ENCODE measurements around the gene CEACAM6.

CEACAM6 gene

DNA sequence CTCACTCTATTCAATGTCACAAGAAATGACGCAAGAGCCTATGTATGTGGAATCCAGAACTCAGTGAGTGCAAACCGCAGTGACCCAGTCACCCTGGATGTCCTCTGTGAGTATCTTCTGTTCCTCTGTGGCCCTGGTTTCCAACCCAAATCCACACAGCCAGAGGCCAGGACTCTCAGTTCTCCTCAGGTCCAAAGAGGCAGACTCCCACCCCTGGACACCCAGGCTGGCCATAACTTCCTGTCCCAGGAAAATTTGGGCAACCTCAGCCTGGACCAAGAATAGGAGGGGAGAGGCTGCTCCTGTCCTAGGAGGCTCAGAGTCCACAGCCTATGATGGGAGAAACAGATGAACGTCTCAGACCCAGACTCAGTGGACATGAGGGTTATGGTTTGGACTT lies 35.2 kb upstream of the CEACAM6 start:
- TF ChIP-seq CTCF (IDR thresholded peaks at IDR 0.05; ENCODE audit: borderline replicate concordance, extremely low read depth, low read length, poor library complexity, severe bottlenecking) (no peak), EZH2 (IDR thresholded peaks at IDR 0.05; ENCODE audit: borderline replicate concordance, low read depth, low read length, severe bottlenecking) (no peak)
- H4K20me1 ChIP-seq (ENCODE audit: insufficient read depth, low read length) = 0 out of 2 replicates have a peak, but pooled peaks cover 3% of the 10 kb centered on the region

GRCh38 chr19:41726493-41726892 lies 28.8 kb upstream of the CEACAM6 start:
- Histone ChIP-seq H3K79me2 (ENCODE audit: insufficient read depth, low read length) (no peaks in the 10 kb centered on the region), H3K36me3 (ENCODE audit: insufficient read depth, low read length) (no peaks in the 10 kb centered on the region), H3K27me3 (ENCODE audit: insufficient read depth, low read length, poor library complexity) (peaks cover 10% of the 10 kb centered on the region), H3K4me1 (ENCODE audit: insufficient read depth, low read length) (no peaks in the 10 kb centered on the region), H3K9me3 (ENCODE audit: insufficient read depth, low read length, severe bottlenecking) (no peaks in the 10 kb centered on the region), H3K4me3 (ENCODE audit: low read depth in 1 of 2, low read length in 2 of 2) (no peak overlapping the region), H2AFZ (ENCODE audit: low read depth, low read length) (no peak overlapping the region), H4K20me1 (ENCODE audit: insufficient read depth, low read length) (no peaks in the 10 kb centered on the region), H3K4me2 (ENCODE audit: insufficient read depth, low read length) (no peak overlapping the region), H3K27ac (ENCODE audit: low read length) (no peak overlapping the region), H3K9ac (ENCODE audit: low read depth, low read length) (no peak overlapping the region)
- DNase-seq (no peak), ATAC-seq (ENCODE audit: insufficient read depth, low read depth) (no peak)
- no peak for TF ChIP-seq CTCF (IDR thresholded peaks at IDR 0.05; ENCODE audit: borderline replicate concordance, extremely low read depth, low read length, poor library complexity, severe bottlenecking)
- TF ChIP-seq EZH2 (IDR thresholded peaks at IDR 0.05; ENCODE audit: borderline replicate concordance, low read depth, low read length, severe bottlenecking) = no peak

More for the DNA sequence above, 35.2 kb upstream of the CEACAM6 start:
- Histone ChIP-seq H2AFZ (ENCODE audit: low read depth, low read length) (no peak overlapping the region), H3K4me3 (ENCODE audit: low read depth in 1 of 2, low read length in 2 of 2) (no peak overlapping the region), H3K27me3 (ENCODE audit: insufficient read depth, low read length, poor library complexity) (peaks cover 2% of the 10 kb centered on the region), H3K9me3 (ENCODE audit: insufficient read depth, low read length, severe bottlenecking) (no peaks in the 10 kb centered on the region), H3K79me2 (ENCODE audit: insufficient read depth, low read length) (no peaks in the 10 kb centered on the region), H3K36me3 (ENCODE audit: insufficient read depth, low read length) (no peaks in the 10 kb centered on the region), H3K9ac (ENCODE audit: low read depth, low read length) (no peak overlapping the region), H3K4me1 (ENCODE audit: insufficient read depth, low read length) (no peaks in the 10 kb centered on the region), H3K4me2 (ENCODE audit: insufficient read depth, low read length) (no peak overlapping the region), H3K27ac (ENCODE audit: low read length) (no peak overlapping the region)
- DNase-seq (no peak), ATAC-seq (ENCODE audit: insufficient read depth, low read depth) (no peak)

DNA sequence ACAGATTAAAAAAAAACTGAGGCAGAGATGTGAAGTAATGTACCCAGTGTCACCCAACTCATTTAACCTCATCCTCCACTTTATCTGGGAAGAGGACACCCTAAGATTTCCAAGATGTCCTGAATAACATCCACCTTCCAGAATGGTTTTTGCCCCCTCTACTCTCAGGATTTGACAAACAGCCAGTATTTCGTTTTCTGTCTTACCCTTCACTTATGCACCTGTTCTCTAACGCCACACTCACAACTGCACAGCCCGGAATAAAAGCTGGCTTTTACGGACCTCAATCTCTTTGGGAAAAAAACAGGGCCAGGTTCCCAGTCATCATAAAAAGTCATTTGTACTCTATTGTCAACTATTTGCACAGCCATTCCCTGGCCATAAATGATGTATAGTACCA lies 21.2 kb upstream of the CEACAM6 start:
- Histone ChIP-seq H3K27me3 (ENCODE audit: insufficient read depth, low read length, poor library complexity) (peaks cover 3% of the 10 kb centered on the region), H3K79me2 (ENCODE audit: insufficient read depth, low read length) (no peaks in the 10 kb centered on the region), H3K4me1 (ENCODE audit: insufficient read depth, low read length) (no peaks in the 10 kb centered on the region), H3K27ac (ENCODE audit: low read length) (no peak overlapping the region), H3K9ac (ENCODE audit: low read depth, low read length) (no peak overlapping the region), H3K36me3 (ENCODE audit: insufficient read depth, low read length) (no peaks in the 10 kb centered on the region), H3K4me2 (ENCODE audit: insufficient read depth, low read length) (no peak overlapping the region), H4K20me1 (ENCODE audit: insufficient read depth, low read length) (no peaks in the 10 kb centered on the region), H3K4me3 (ENCODE audit: low read depth in 1 of 2, low read length in 2 of 2) (no peak overlapping the region), H3K9me3 (ENCODE audit: insufficient read depth, low read length, severe bottlenecking) (no peaks in the 10 kb centered on the region), H2AFZ (ENCODE audit: low read depth, low read length) (no peak overlapping the region)
- no peak for ATAC-seq (ENCODE audit: insufficient read depth, low read depth)
- TF ChIP-seq EZH2 (IDR thresholded peaks at IDR 0.05; ENCODE audit: borderline replicate concordance, low read depth, low read length, severe bottlenecking) (no peak), CTCF (IDR thresholded peaks at IDR 0.05; ENCODE audit: borderline replicate concordance, extremely low read depth, low read length, poor library complexity, severe bottlenecking) (no peak)
- DNase-seq = no peak

GRCh38 chr19:41734585-41734984 lies 20.7 kb upstream of the CEACAM6 start:
- no peaks in the 10 kb centered on the region for H3K4me1 ChIP-seq (ENCODE audit: insufficient read depth, low read length)
- H3K9ac ChIP-seq (ENCODE audit: low read depth, low read length) = no peak overlapping the region
- H3K4me2 ChIP-seq (ENCODE audit: insufficient read depth, low read length) = no peak overlapping the region
- H3K27me3 ChIP-seq (ENCODE audit: insufficient read depth, low read length, poor library complexity) = peaks cover 3% of the 10 kb centered on the region
- H3K36me3 ChIP-seq (ENCODE audit: insufficient read depth, low read length) = no peaks in the 10 kb centered on the region
- no peaks in the 10 kb centered on the region for H3K79me2 ChIP-seq (ENCODE audit: insufficient read depth, low read length)
- no peak overlapping the region for H3K4me3 ChIP-seq (ENCODE audit: low read depth in 1 of 2, low read length in 2 of 2)
- ATAC-seq (ENCODE audit: insufficient read depth, low read depth) (no peak), DNase-seq (no peak)
- H3K27ac ChIP-seq (ENCODE audit: low read length) = no peak overlapping the region
- H4K20me1 ChIP-seq (ENCODE audit: insufficient read depth, low read length) = no peaks in the 10 kb centered on the region
- no peak overlapping the region for H2AFZ ChIP-seq (ENCODE audit: low read depth, low read length)
- TF ChIP-seq CTCF (IDR thresholded peaks at IDR 0.05; ENCODE audit: borderline replicate concordance, extremely low read depth, low read length, poor library complexity, severe bottlenecking) (no peak), EZH2 (IDR thresholded peaks at IDR 0.05; ENCODE audit: borderline replicate concordance, low read depth, low read length, severe bottlenecking) (no peak)
- H3K9me3 ChIP-seq (ENCODE audit: insufficient read depth, low read length, severe bottlenecking) = no peaks in the 10 kb centered on the region

All from DND-41 (cell line).